PC-3 (cell line): ENCODE data around the gene KCTD20. TPM values are rescaled to one million over a fixed set of nuclear protein-coding genes. Genes with fewer than 3 reads are reported as not detected.

ENCODE experiments used
- ATAC-seq: fragments of 200-7000 bp; cut with Tn5 transposase; 2 replicates; pipeline ENCODE4 v1.9.1; 2020; ENCODE audit warnings: mild to moderate bottlenecking, moderate library complexity
- BruUV-seq: library from RNA; stranded (reverse); fragments of 400-500 nt; replicated peaks from 2 replicates; lab custom pipeline; 2021; lab: Mats Ljungman, UMichigan
- CTCF ChIA-PET: fragments of 300-600 bp; sonication (Branson Sonifier 250); formaldehyde crosslinking; loops from one replicate; lab custom pipeline; 2022; ENCODE audit warnings: antibody characterized with exemption; lab: Charles Lee
- POLR2A ChIA-PET: fragments of 300-600 bp; sonication (Branson Sonifier 250); formaldehyde crosslinking; loops from one replicate; lab custom pipeline; 2022; ENCODE audit warnings: antibody characterized with exemption; ENCODE audit not compliant: unreplicated experiment; lab: Charles Lee
- DNase-seq: peaks from one replicate; pipeline ENCODE4 v3.0.0-alpha.2; 2015
- H2AFZ ChIP-seq: fragments of 300-600 bp; sonication (generic); 2 replicates; pipeline ENCODE4 v1.6.0; 2016; ENCODE audit warnings: antibody characterized with exemption, low read length
- H3F3A ChIP-seq: fragments of 300-600 bp; sonication (generic); one replicate; pipeline ENCODE4 v1.6.0; 2017; ENCODE audit warnings: antibody characterized with exemption, low read length, control low read depth, mild to moderate bottlenecking; ENCODE audit not compliant: unreplicated experiment
- H3K27ac ChIP-seq: fragments of 300-600 bp; sonication (generic); 2 replicates; pipeline ENCODE4 v1.5.1; 2016; ENCODE audit warnings: mild to moderate bottlenecking, low read length
- H3K27me3 ChIP-seq: fragments of 300-600 bp; sonication (generic); 2 replicates; pipeline ENCODE4 v1.6.1; 2016; ENCODE audit warnings: low read length, mixed read lengths
- H3K36me3 ChIP-seq: fragments of 300-600 bp; sonication (generic); 2 replicates; pipeline ENCODE4 v1.6.1; 2016; ENCODE audit warnings: low read depth, mixed run types, low read length, mixed read lengths
- H3K4me1 ChIP-seq: fragments of 300-600 bp; sonication (generic); 2 replicates; pipeline ENCODE4 v1.5.1; 2016; ENCODE audit warnings: low read length; ENCODE audit not compliant: insufficient read depth
- H3K4me2 ChIP-seq: fragments of 300-600 bp; sonication (generic); 2 replicates; pipeline ENCODE4 v1.6.0; 2016; ENCODE audit warnings: low read length
- H3K4me3 ChIP-seq: fragments of 300-600 bp; sonication (generic); 2 replicates; pipeline ENCODE4 v1.5.1; 2016; ENCODE audit warnings: mild to moderate bottlenecking, low read length, mixed read lengths
- H3K79me2 ChIP-seq: fragments of 300-600 bp; sonication (generic); 2 replicates; pipeline ENCODE4 v1.6.1; 2017; ENCODE audit warnings: low read length, mixed read lengths
- H3K9ac ChIP-seq: fragments of 300-600 bp; sonication (generic); 2 replicates; pipeline ENCODE4 v1.6.0; 2016; ENCODE audit warnings: mild to moderate bottlenecking, low read length
- H3K9me2 ChIP-seq: fragments of 300-600 bp; sonication (generic); replicated peaks from 2 replicates; pipeline ENCODE4 v1.6.1; 2016; ENCODE audit warnings: mixed run types, low read length, mixed read lengths
- H3K9me3 ChIP-seq: fragments of 300-600 bp; sonication (generic); 2 replicates; pipeline ENCODE4 v1.6.1; 2016; ENCODE audit warnings: low read length, mixed read lengths
- H4K20me1 ChIP-seq: fragments of 300-600 bp; sonication (generic); 2 replicates; pipeline ENCODE4 v1.6.1; 2016; ENCODE audit warnings: low read length, mixed read lengths
- CTCF ChIP-seq: fragments of 300-600 bp; sonication (generic); conservative IDR thresholded peaks from 2 replicates; pipeline ENCODE4 v1.5.1; 2017; ENCODE audit warnings: antibody characterized with exemption, low read depth, mild to moderate bottlenecking, low read length
- EZH2 ChIP-seq: fragments of 300-600 bp; sonication (generic); IDR thresholded peaks from one replicate; pipeline ENCODE4 v1.6.1; 2017; ENCODE audit warnings: antibody characterized with exemption, mild to moderate bottlenecking, low read length; ENCODE audit not compliant: unreplicated experiment
- EZH2phosphoT487 ChIP-seq: fragments of 300-600 bp; sonication (generic); IDR thresholded peaks from 2 replicates; pipeline ENCODE4 v1.6.1; 2018; ENCODE audit warnings: mild to moderate bottlenecking, antibody characterized with exemption, low read length, borderline replicate concordance
- intact Hi-C: fragments of 100-400 bp; cut with micrococcal nuclease; formaldehyde crosslinking; loops from 2 replicates; pipeline ENCODE4 v1.9.0; 2023
- total RNA-seq: library from RNA; depleted of rRNA; stranded (reverse); fragments of >200 nt; gene quantifications from 2 replicates; pipeline ENCODE4 v1.2.3, GENCODE V29; 2014

KCTD20 gene
- total RNA-seq, 1 experiment from 2014 or later = 26.5 TPM

- H3K27me3 ChIP-seq = no peaks in the 10 kb centered on the region
- no peak overlapping the region for H2AFZ ChIP-seq
- H3K27ac ChIP-seq = no peak overlapping the region
- CTCF ChIA-PET = interaction anchor here (0.6 kb wide), 1 partner anchor 78 kb away, joined by 4 read pairs; no protein-coding TSS in a partner anchor
- peak; percentile 39 for DNase-seq
- no peaks in the 10 kb centered on the region for H3K4me1 ChIP-seq
- POLR2A ChIA-PET = no interaction called here
- H3K4me3 ChIP-seq = no peak overlapping the region
- no peak for TF ChIP-seq CTCF
- intact Hi-C loops = no loop called here
- no peaks in the 10 kb centered on the region; the same call in 1 of the 2 replicates for H3K36me3 ChIP-seq
- H3K79me2 ChIP-seq = peaks cover 92% of the 10 kb centered on the region
- no peak overlapping the region for H3K9ac ChIP-seq
- no peak overlapping the region for H3K4me2 ChIP-seq
- H3F3A ChIP-seq = no peaks in the 10 kb centered on the region
- BruUV-seq = no TSS peak
- no peaks in the 10 kb centered on the region for H3K9me2 ChIP-seq
- H4K20me1 ChIP-seq = no peaks in the 10 kb centered on the region
- ATAC-seq = no peak
- H3K9me3 ChIP-seq = no peaks in the 10 kb centered on the region
These were observed 12.8 kb downstream of the KCTD20 start for GRCh38 chr6:36455486-36456027.

GRCh38 chr6:36459501-36459900 lies 16.7 kb downstream of the KCTD20 start:
- H3F3A ChIP-seq = no peaks in the 10 kb centered on the region
- CTCF ChIA-PET = no interaction called here
- intact Hi-C loops = no loop called here
- ATAC-seq = no peak
- POLR2A ChIA-PET = no interaction called here
- no peaks in the 10 kb centered on the region for H3K27me3 ChIP-seq
- no peaks in the 10 kb centered on the region for H3K9me3 ChIP-seq
- no peaks in the 10 kb centered on the region for H3K9me2 ChIP-seq
- BruUV-seq = no TSS peak
- peaks cover 89% of the 10 kb centered on the region for H3K79me2 ChIP-seq
- no peak overlapping the region for H2AFZ ChIP-seq
- no peaks in the 10 kb centered on the region for H3K4me1 ChIP-seq
- no peaks in the 10 kb centered on the region for H3K36me3 ChIP-seq
- H3K9ac ChIP-seq = no peak overlapping the region
- DNase-seq = no peak
- TF ChIP-seq EZH2 = no peak
- TF ChIP-seq CTCF = no peak
- TF ChIP-seq EZH2phosphoT487 = no peak
- H3K27ac ChIP-seq = no peak overlapping the region
- no peak overlapping the region for H3K4me3 ChIP-seq
- H3K4me2 ChIP-seq = no peak overlapping the region
- H4K20me1 ChIP-seq = no peaks in the 10 kb centered on the region

GRCh38 chr6:36460916-36461315 lies 18.1 kb downstream of the KCTD20 start:
- Histone ChIP-seq H3F3A (no peaks in the 10 kb centered on the region), H2AFZ (no peak overlapping the region), H3K9me2 (no peaks in the 10 kb centered on the region), H3K79me2 (peaks cover 85% of the 10 kb centered on the region), H3K4me1 (no peaks in the 10 kb centered on the region), H3K9me3 (no peaks in the 10 kb centered on the region), H3K36me3 (no peaks in the 10 kb centered on the region), H3K4me3 (no peak overlapping the region), H3K9ac (no peak overlapping the region), H3K27me3 (no peaks in the 10 kb centered on the region), H4K20me1 (no peaks in the 10 kb centered on the region), H3K4me2 (no peak overlapping the region), H3K27ac (no peak overlapping the region)
- no peak for ATAC-seq
- ChIA-PET POLR2A (no interaction called here), CTCF (no interaction called here)
- intact Hi-C loops = no loop called here
- DNase-seq = no peak
- TF ChIP-seq EZH2phosphoT487 (no peak), EZH2 (no peak), CTCF (no peak)
- BruUV-seq = no TSS peak
